ES-I3 (cell line): ENCODE measurements around the gene MEGF9.

Source experiments
- H3K36me3 ChIP-seq: 2 replicates; pipeline ENCODE4 v1.6.1; 2013; ENCODE audit warnings: mild to moderate bottlenecking, low read length, control low read depth, moderate library complexity; ENCODE audit not compliant: insufficient read depth
- H3K4me1 ChIP-seq: 2 replicates; pipeline ENCODE4 v1.6.1; 2013; ENCODE audit warnings: mild to moderate bottlenecking, control low read depth, low read length; ENCODE audit not compliant: insufficient read depth
- H3K9ac ChIP-seq: 2 replicates; pipeline ENCODE4 v1.6.1; 2013; ENCODE audit warnings: low read depth, mild to moderate bottlenecking, low read length, moderate library complexity
- H3K9me3 ChIP-seq: 2 replicates; pipeline ENCODE4 v1.6.1; 2013; ENCODE audit warnings: mild to moderate bottlenecking, low read length, moderate library complexity; ENCODE audit not compliant: control insufficient read depth, insufficient read depth

MEGF9 gene

GRCh38 chr9:120740132-120740531 is 25.9 kb upstream of the MEGF9 start:
- H3K9ac ChIP-seq: no peak overlapping the region
- no peaks in the 10 kb centered on the region for H3K9me3 ChIP-seq
- H3K4me1 ChIP-seq: no peaks in the 10 kb centered on the region
- H3K36me3 ChIP-seq: no peaks in the 10 kb centered on the region

DNA sequence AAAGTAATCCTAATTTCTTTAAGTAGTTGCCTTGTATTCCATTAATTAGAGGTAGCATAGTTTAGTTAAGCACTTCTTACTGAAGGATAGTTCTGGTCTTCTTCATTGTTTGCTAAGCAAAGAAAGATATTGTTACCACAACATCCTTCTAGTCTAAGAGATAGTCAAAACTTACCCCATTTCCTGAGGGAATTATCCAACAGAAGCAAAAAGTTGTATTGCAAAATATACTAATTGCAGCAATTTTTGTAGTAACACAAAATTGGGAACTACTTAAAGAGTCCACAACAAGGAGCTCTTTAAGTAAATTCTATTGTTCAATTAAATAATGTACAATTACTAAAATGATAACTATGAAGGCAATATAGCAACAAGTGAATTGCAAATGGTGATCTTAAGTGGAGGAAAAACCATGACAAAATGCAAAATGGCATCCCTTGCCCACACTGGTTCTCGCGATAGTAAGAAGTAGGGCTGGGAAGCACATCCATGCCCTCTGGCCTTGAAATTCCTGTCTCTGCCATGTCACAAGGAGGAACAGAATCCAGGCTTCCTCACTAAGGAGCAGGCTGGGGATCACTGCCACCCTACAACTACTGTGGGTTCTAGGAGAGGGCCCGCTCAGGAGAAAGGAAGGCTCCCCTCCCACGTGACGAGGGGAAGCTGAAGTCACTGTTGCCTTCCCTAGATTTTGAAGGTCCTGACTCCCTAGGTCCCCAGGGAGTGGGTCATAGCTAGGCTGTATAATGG is 23.3 kb upstream of the MEGF9 start:
- H3K9ac ChIP-seq: no peak overlapping the region

DNA sequence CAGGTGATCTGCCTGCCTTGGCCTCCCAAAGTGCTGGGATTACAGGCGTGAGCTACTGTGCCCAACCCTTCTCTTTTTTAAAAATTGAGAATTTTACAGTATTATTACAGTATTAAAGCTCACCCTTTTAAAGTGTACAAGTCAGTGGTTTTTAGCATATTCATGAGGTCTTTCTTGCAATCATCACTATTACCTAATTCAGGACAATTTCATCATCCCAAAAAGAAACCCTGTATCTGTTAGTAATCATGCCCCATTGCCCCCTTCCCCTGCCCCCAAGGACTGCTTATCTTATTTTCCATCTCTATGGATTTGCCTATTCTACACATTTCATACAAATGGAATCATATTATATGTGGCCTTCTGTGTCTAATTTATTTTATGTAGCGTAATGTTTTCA is 22.6 kb upstream of the MEGF9 start:
- H3K4me1 ChIP-seq: no peaks in the 10 kb centered on the region
- no peaks in the 10 kb centered on the region for H3K36me3 ChIP-seq
- H3K9ac ChIP-seq: no peak overlapping the region
- no peaks in the 10 kb centered on the region for H3K9me3 ChIP-seq

More for the DNA sequence above, 23.3 kb upstream of the MEGF9 start:
- Histone ChIP-seq H3K9me3 (no peaks in the 10 kb centered on the region), H3K4me1 (no peaks in the 10 kb centered on the region), H3K36me3 (no peaks in the 10 kb centered on the region)

DNA sequence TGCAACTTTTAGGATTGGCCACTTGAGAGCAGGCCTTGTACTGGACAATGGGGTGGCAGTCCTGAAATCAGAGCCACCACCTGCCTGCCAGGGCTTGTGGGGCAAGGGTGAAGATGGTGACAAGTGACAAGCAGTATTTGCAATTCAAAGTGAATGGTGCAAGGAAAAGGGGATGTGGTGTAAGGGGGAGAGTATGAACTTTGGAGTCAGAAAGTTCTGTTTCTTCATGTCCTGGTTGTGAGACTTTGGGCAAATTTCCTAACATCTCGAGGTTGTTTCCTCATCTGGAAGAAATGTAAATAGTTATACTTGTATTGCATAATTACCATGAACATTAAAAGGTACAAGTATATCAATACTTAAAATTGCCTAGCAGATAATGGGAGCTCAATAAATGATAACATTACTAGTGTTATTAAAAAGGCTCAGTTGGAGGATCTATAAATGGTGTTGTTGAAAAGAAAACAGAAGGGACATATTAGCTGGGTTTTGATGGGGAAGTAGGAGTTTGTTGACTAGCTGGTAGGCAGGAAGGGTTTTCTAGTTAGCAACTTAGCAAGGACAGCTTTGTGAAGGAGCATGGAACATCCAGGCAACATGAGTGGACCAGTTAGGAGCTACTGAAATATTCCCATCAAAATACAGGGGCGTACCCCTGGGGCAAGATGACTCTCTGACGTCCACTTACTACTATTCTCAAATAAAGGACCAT is 21.3 kb upstream of the MEGF9 start:
- Histone ChIP-seq H3K36me3 (no peaks in the 10 kb centered on the region), H3K4me1 (no peaks in the 10 kb centered on the region), H3K9ac (no peak overlapping the region), H3K9me3 (no peaks in the 10 kb centered on the region)

DNA sequence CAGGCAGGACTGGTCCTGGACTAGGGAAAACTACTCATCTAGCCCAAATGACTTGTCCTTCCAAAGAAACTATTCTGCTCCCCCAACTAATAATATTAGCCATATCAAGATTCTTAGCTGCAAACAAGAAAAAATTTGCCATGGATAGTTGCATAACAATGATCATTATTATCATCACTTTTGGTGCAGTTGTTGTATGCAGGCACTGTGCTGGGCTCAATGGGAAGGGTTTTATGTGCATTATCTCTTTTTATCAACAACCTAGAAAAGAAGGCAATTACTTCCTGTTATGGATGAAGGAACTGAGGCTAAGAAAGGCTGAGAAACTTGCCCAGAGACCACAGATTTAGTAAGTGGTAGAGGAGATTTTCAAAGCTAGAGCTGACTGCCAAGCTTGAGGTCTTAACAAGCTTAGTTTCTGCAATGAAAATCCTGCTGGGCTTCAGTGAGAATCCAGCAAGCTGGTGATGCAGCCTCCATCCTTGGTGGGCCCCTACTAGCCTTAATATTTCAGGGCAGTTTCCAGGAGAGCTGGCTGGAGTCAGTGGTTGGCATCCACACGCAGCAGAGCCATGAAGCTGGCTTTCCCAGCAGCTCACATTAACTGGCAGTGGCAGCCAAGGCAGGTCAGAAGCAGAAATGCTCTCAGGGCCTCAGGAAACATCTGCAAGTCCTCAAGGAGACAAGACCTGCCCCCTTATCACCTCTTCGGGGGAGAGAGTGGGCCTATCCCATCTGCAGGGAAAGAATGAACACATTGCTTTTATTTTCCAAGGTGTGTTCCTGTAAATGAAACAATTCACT is 20.5 kb upstream of the MEGF9 start:
- Histone ChIP-seq H3K4me1 (no peaks in the 10 kb centered on the region), H3K36me3 (no peaks in the 10 kb centered on the region), H3K9me3 (no peaks in the 10 kb centered on the region), H3K9ac (no peak overlapping the region)

GRCh38 chr9:120733190-120733589 is 18.9 kb upstream of the MEGF9 start:
- no peaks in the 10 kb centered on the region for H3K9me3 ChIP-seq
- no peaks in the 10 kb centered on the region for H3K4me1 ChIP-seq
- H3K9ac ChIP-seq: no peak overlapping the region
- H3K36me3 ChIP-seq: no peaks in the 10 kb centered on the region

DNA sequence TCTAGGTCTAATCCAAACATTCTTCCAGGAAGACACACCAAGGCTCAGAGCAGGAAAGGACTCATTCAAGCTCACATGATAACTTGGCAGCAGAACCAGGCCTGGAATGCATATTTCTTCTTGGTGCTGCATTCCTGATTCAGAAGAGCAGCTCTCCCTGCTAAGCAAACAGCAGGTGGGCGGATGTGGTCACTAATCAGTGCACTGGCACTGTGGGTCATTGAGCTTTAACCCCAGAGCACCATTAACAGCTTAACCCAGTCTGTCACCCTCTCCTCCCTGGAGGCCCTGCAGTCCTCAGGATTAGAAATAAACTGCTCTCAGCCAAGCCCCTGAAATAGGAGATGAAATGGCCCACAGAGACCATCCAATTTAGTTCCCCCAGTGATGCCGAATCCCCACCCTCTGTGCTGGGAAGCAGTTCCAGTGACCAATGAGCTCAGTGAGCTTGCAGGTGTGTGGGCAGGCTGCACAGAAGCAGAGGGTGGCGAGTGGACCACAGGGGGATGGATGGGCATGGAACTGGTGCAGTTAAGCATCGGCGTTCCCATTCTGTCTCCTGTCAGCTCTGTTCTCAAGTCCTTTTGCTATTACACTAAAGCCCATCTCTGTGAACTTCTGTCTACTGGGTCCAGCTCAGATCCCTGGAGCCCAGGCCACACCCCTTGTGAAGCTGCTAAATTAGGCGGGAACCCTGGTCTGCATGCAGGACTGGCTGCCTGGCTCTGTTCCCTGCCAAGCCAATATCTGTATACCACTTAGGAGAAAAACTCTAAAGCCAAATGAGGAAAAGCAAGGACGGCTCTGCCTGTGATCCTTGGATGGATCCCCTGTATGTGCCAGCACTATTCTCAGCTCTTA is 16.6 kb upstream of the MEGF9 start:
- H3K9me3 ChIP-seq: no peaks in the 10 kb centered on the region
- H3K9ac ChIP-seq: no peak overlapping the region
- no peaks in the 10 kb centered on the region for H3K4me1 ChIP-seq
- H3K36me3 ChIP-seq: no peaks in the 10 kb centered on the region

DNA sequence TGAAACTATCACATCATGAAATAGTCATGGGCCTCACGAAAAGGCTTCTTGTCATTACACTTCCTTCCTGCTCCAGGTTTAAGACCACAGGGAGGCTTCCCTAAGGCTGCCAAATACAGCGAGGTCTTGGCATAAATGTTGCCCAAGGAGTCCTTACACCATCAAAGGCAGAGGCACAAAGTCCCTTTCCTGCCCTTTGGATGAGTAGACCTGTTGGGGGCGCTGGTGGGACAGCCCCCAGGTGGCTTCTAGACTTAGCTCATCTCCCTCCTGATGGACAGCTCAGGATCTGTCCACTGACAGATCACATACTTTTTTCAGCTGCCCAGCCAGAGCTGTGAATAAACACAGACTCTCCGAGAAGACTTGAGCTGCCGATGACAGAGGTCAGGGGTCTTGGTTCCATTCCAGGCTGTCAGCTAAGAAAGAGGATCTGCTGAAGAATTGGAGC is 15.5 kb upstream of the MEGF9 start:
- H3K36me3 ChIP-seq: no peaks in the 10 kb centered on the region
- H3K9me3 ChIP-seq: no peaks in the 10 kb centered on the region
- H3K9ac ChIP-seq: no peak overlapping the region
- H3K4me1 ChIP-seq: no peaks in the 10 kb centered on the region

GRCh38 chr9:120726484-120726883 is 12.2 kb upstream of the MEGF9 start:
- no peaks in the 10 kb centered on the region for H3K4me1 ChIP-seq
- no peaks in the 10 kb centered on the region for H3K9me3 ChIP-seq
- no peak overlapping the region for H3K9ac ChIP-seq
- H3K36me3 ChIP-seq: no peaks in the 10 kb centered on the region

DNA sequence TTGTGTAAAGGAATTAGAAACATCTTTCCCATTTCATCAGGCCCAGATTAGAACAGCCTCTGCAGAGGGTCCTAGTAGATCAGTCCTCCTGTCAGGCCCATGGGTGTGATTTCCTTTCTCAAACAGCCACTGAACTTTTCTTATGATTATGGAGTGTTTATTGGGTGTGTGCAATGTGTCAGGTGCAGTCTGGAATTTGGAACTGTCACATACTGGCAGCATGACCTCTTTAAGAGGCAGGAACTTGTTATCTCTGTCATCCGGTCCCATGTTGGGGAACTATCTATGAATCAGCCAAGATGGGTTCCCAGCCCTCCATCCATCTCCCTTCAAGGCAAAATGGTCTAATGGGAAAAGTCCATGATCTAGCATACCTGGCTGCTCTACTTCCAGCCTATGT is 11.6 kb upstream of the MEGF9 start:
- H3K36me3 ChIP-seq: no peaks in the 10 kb centered on the region
- no peak overlapping the region for H3K9ac ChIP-seq
- H3K4me1 ChIP-seq: no peaks in the 10 kb centered on the region
- H3K9me3 ChIP-seq: no peaks in the 10 kb centered on the region

DNA sequence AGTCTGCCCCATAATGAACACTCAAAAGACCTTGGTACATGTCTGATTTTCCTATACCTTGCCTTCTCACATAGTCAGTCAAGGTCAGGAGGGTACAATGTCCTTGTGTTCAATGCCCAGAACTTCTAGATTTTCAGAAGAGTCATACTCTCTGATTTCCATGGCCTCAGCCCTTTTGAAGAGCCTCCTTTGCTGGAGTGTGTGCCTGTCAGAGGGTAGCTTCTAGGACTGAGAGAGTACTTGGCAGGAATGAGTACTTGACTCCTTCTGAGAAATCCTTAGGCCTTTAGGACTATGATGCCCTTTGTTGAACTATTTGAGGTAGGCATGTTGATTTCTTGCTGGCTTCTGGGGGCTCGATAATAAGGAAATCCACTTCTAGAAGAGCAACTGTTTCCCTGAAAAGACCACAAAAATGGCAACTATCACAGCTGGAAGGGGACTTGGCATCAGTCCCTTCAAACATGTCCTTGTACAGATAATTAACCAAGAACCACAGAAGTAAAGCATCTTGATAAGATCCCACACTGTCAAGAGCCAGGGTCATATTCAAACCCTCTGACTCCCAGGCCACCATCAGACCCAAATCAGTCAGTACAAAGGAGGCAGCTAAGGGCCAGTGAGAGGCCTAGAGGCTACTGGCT is 10.6 kb upstream of the MEGF9 start:
- H3K4me1 ChIP-seq: no peaks in the 10 kb centered on the region
- H3K9me3 ChIP-seq: no peaks in the 10 kb centered on the region
- H3K36me3 ChIP-seq: no peaks in the 10 kb centered on the region
- no peak overlapping the region for H3K9ac ChIP-seq

- Histone ChIP-seq H3K4me1 (no peaks in the 10 kb centered on the region), H3K9ac (no peak overlapping the region), H3K36me3 (no peaks in the 10 kb centered on the region), H3K9me3 (no peaks in the 10 kb centered on the region)
Observed at GRCh38 chr9:120723565-120723964, 9.3 kb upstream of the MEGF9 start.

GRCh38 chr9:120720404-120720803 is 6.1 kb upstream of the MEGF9 start:
- Histone ChIP-seq H3K4me1 (no peaks in the 10 kb centered on the region), H3K36me3 (no peaks in the 10 kb centered on the region), H3K9me3 (no peaks in the 10 kb centered on the region), H3K9ac (no peak overlapping the region)
